GM18873 (cell line): ENCODE measurements around the gene SH3BP4.

Source experiments
- ATAC-seq: cut with Tn5 transposase; IDR thresholded peaks from one replicate; pipeline ENCODE4 v1.9.1; 2021; ENCODE audit warnings: mild to moderate bottlenecking, moderate library complexity, moderate number of reproducible peaks; ENCODE audit not compliant: unreplicated experiment, low FRiP score

The SH3BP4 gene, protein sequence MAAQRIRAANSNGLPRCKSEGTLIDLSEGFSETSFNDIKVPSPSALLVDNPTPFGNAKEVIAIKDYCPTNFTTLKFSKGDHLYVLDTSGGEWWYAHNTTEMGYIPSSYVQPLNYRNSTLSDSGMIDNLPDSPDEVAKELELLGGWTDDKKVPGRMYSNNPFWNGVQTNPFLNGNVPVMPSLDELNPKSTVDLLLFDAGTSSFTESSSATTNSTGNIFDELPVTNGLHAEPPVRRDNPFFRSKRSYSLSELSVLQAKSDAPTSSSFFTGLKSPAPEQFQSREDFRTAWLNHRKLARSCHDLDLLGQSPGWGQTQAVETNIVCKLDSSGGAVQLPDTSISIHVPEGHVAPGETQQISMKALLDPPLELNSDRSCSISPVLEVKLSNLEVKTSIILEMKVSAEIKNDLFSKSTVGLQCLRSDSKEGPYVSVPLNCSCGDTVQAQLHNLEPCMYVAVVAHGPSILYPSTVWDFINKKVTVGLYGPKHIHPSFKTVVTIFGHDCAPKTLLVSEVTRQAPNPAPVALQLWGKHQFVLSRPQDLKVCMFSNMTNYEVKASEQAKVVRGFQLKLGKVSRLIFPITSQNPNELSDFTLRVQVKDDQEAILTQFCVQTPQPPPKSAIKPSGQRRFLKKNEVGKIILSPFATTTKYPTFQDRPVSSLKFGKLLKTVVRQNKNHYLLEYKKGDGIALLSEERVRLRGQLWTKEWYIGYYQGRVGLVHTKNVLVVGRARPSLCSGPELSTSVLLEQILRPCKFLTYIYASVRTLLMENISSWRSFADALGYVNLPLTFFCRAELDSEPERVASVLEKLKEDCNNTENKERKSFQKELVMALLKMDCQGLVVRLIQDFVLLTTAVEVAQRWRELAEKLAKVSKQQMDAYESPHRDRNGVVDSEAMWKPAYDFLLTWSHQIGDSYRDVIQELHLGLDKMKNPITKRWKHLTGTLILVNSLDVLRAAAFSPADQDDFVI

DNA sequence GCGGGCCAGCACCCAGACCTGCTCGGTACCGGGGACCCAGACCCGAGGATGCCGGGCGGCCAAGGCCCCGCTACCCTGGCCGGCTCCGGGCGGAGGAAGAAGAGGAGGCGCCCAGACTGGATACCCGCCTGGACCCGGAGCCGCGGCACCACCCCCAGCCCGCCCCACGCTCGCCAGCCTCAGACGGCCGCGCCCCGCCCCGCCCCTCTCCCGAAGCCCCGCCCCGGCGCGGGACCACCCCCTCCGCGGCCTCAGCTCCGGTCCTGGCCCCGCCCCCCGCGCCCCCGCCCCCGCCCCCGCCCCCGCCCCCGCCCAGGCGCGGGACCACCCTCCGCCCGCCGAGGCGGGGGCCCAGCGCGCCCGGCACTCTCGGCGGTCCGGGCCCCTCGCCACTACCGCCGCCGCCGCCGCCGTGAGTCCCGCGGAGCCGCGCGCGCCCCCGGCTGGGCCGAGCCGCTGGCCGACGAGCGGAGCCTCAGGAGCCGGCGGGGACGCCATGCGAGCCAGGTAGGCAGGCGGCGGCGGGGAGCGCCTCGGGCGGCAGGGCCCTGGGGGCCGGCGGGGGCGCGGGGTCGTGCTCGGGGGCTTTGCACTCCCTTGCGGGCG lies at the start of gene SH3BP4:
SH3BP4 (plus strand) TSS at position 354 of the 606 bp plus-strand sequence. CDS start 82,986 bp downstream, outside the sequence.
- no peak for ATAC-seq

DNA sequence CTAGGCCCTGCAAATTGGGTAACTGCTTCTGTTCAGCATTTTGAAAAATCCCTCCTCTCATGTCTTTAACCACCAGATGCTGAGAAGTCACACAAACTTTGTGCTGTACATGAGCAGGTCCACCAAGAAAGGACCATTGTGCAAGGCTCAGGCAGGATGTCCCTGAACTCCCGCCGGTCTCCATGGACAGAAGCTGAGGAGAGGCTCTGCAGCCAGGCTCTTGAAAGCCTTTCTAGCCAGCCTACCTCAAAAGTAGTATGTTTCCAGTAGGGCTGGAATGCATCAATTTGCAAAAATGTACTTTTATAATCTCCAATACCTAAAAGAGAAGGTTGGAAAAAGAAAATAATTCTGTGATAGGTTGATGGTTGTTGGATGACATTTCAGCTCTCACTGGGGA lies 47.0 kb upstream of the SH3BP4 start:
- no peak for ATAC-seq

GRCh38 chr2:234905547-234906265 lies 46.1 kb upstream of the SH3BP4 start:
- ATAC-seq, result no peak

DNA sequence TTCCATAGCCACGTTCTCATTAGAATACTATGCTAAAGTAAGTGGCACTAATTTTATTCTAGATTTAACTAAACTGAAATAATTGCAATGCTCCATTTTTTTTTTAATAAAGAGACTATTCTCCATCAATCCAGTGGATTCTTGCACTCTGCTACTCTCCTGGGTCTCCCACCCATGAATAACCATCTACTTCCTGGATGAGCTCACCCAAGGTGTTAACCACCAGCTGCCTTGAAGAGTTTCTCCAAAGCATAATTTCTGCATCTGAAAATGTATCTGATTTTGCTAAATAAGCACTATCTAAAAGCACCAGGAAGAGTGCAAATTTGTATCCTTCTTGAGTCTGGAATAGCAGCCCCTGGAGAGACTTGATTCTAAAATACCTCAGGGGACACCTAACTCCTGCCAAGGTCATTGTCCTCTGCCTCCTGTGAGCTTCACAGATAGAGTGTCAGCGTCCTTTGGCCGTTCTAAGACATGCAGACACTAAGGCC lies 41.6 kb upstream of the SH3BP4 start:
- no peak for ATAC-seq

DNA sequence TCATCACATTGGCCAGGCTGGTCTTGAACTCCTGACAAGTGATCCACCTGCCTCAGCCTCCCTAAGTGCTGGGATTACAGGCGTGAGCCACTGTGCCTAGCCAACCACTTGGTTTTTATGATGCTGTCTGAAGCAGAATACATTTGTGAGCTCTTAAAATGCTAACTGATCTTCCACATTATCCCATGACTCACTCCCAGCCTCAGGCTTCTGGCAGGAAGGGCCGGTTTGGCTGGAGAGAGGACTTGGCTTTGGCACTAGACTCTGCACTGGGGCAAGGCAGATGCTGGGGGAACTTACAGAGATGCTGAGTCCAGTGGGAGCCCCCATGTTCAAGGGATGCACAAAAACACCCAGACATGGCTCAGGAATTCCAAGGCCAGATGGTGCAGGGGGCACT lies 40.5 kb upstream of the SH3BP4 start:
- no peak for ATAC-seq

- no peak for ATAC-seq
These were observed 39.4 kb upstream of the SH3BP4 start for GRCh38 chr2:234912437-234912836.

DNA sequence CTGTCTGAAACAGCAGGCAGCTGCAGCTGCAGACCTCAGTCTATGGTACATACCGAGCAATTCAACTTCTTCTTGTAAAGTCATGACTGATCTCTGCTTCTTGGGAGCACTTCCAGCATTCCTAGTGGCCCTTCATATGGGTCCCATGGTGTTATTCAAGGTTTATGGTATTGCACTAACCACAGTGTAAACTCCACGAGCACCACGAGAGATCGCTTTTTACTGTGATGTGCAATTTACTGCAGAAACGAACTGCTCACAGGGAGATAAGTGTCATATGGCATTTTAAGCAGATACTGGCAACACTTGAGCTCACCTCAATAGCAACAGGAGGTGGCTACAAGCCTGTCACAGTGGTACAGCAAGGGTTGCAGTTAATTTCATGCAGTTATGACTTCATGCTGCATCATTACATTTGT lies 38.6 kb upstream of the SH3BP4 start:
- ATAC-seq, result no peak

DNA sequence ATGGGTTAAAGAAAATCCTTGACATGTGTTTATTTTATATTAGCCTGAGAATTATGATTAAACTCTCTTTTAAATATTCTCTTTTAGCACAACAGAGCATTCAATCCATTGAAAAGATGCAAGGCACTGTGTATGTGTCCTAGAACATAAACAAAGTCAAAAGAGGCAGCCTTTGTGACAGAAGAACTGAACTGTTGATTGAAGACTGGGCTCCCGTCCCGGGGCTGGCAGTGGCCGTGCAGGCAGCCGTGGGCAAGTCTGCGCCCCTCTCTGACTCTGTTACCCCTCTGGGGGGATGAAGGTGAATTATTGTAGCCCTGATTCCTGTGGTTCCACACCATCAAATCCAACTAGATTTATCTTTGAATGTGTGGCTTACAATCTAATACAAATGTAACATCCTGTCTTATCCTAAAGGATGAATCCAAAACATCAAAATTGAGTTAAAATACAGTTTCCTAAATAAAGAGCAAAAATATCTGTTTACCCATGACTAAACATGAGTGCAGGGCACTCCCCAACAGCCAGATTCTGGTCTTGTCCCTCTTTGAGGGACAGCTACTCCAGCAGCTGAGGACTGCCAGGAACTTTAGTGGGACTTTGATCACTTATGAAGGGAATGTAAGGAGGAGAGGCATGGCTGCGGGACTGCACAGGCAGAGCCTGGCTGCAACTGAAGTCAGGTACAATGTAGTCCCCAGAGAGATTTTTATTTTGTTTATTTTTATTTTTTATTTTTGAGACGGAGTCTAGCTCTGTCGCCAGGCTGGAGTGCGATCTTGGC lies 37.3 kb upstream of the SH3BP4 start:
- no peak for ATAC-seq

- no peak for ATAC-seq
These were observed 35.1 kb upstream of the SH3BP4 start for GRCh38 chr2:234916674-234917073.

DNA sequence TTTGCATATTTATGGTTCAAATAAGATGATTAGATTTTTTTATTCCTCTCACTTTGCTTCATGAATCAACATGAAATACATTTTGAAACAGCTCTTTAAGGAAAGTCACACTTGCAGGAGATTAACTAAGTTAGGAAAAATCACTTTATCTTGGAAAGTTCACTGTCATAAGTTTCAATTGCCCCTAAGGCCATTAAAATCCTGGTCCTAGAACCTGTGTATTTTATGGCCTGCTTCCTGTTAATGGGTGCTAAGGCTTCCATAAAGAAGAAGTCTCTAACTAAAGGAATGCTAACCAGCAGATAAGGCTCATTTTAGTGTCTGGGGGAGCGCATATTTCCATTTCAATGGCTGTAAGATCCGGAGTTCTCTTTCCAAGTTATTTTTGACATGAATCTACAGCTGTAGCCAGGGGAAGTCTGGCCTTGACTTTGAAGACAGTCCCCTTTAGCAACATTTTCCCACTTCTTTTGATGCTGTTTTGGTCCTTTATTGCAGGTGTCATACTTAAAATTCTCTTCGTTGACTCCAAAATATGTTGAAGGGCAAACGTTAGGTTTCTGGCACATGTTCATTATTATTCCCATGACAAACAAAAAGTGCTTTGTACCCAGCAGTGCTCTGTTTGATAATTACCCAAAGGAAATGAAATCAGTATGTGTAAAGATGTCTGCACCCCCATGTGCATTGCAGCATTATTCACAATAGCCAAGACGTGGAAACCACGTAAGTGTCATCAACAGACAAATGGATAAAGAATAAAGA lies 34.4 kb upstream of the SH3BP4 start:
- ATAC-seq, result no peak

GRCh38 chr2:234919711-234920110 lies 32.1 kb upstream of the SH3BP4 start:
- no peak for ATAC-seq

- ATAC-seq, result no peak
These were observed 31.0 kb upstream of the SH3BP4 start for GRCh38 chr2:234920836-234921235.

DNA sequence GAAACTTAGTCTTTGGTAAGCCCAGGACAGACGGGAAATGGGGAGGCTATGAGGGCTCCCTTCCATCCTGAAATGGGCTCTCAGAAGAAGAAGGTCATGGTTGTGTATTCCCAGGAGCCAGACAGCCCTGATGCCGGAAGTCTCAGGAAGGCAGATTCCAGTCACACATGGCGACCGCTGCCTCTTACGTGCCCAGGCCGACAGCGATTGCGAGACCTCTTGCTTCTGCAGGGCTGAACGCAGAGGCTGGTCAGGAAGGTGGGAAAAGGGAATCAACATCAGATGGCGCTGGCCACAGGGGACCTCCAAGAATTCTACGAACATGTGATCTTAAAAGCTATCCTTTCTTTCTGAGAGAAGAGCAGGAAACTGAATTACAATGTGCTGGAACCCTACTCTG lies 22.8 kb upstream of the SH3BP4 start:
- no peak for ATAC-seq

DNA sequence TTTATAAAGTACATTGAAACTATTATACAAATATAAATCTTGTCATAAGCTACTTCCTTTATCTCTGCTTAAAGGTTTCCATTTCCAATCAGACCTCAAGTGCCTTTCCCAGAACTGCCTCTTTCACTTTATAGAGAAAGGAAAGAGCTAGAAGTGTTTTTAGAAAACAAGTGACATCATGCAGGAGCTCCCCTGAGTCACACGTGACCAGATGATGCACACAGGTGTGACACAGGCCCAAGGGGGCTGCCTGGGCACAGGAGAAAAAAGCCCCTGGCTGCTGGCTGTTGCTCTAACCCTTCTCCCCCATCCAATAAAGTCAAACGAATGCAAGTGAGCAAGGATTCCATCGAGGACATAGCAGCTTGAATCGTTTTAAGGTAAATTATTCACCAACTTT lies 21.4 kb upstream of the SH3BP4 start:
- no peak for ATAC-seq

GRCh38 chr2:234931371-234931770 lies 20.4 kb upstream of the SH3BP4 start:
- ATAC-seq, result no peak

- no peak for ATAC-seq
These were observed 19.1 kb upstream of the SH3BP4 start for GRCh38 chr2:234932591-234933168.

DNA sequence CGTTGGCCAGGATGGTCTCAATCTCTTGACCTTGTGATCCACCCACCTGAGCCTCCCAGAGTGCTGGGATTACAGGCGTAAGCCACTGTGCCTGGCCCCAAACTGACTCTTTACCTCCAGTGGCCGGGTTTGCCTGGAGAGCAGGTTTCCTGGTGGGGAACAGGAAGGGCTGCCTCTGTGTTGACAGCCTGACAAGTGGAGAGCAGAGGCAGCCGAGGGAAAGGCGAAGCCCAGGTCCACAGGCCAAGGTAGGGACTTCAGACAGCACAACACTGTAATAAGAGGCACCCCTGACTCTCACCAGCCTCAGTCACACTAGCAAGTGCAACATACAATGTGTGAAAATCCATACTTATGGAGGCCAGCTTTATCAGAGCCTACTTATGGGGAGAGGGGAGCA lies 16.5 kb upstream of the SH3BP4 start:
- no peak for ATAC-seq

- no peak for ATAC-seq
These were observed 12.2 kb upstream of the SH3BP4 start for GRCh38 chr2:234939576-234939975.
